DOHH2 (cell line): ENCODE data around the gene LTO1.

Source experiments
- H3F3A ChIP-seq: fragments of 200-600 bp; sonication (generic), shearing (Covaris generic); 2 replicates; pipeline ENCODE4 v1.6.0; 2016; ENCODE audit warnings: antibody characterized with exemption, mild to moderate bottlenecking; ENCODE audit not compliant: control insufficient read depth, insufficient read depth
- H3K27ac ChIP-seq: fragments of 200-600 bp; sonication (generic); 2 replicates; pipeline ENCODE4 v1.5.1; 2014; ENCODE audit warnings: low read depth, mild to moderate bottlenecking, low read length, moderate library complexity
- H3K27me3 ChIP-seq: fragments of 200-600 bp; sonication (generic); 2 replicates; pipeline ENCODE4 v1.6.1; 2014; ENCODE audit warnings: mild to moderate bottlenecking, low read length, mixed read lengths; ENCODE audit not compliant: control insufficient read depth
- H3K36me3 ChIP-seq: fragments of 200-600 bp; sonication (generic); 2 replicates; pipeline ENCODE4 v1.6.1; 2014; ENCODE audit warnings: mild to moderate bottlenecking, low read length, moderate library complexity, mixed read lengths; ENCODE audit not compliant: control insufficient read depth
- H3K4me1 ChIP-seq: fragments of 200-600 bp; sonication (generic); 2 replicates; pipeline ENCODE4 v1.6.1; 2014; ENCODE audit warnings: mild to moderate bottlenecking, low read length, mixed read lengths; ENCODE audit not compliant: control insufficient read depth
- H3K4me2 ChIP-seq: fragments of 200-600 bp; sonication (generic); 2 replicates; pipeline ENCODE4 v1.6.0; 2014; ENCODE audit warnings: mild to moderate bottlenecking, low read length, moderate library complexity
- H3K4me3 ChIP-seq: fragments of 200-600 bp; sonication (generic); 2 replicates; pipeline ENCODE4 v1.5.1; 2014; ENCODE audit warnings: mild to moderate bottlenecking, low read length, mixed read lengths
- H3K79me2 ChIP-seq: fragments of 200-600 bp; sonication (generic); 2 replicates; pipeline ENCODE4 v1.6.1; 2014; ENCODE audit warnings: mild to moderate bottlenecking, low read length, mixed read lengths; ENCODE audit not compliant: control insufficient read depth
- H3K9me2 ChIP-seq: fragments of 200-600 bp; sonication (generic); replicated peaks from 2 replicates; pipeline ENCODE4 v1.6.1; 2014; ENCODE audit warnings: mild to moderate bottlenecking, low read length, mixed read lengths; ENCODE audit not compliant: control insufficient read depth
- H3K9me3 ChIP-seq: fragments of 200-600 bp; sonication (generic); 2 replicates; pipeline ENCODE4 v1.6.1; 2014; ENCODE audit warnings: antibody characterized with exemption, low read length, mixed read lengths; ENCODE audit not compliant: control insufficient read depth, insufficient read depth
- H4K20me1 ChIP-seq: fragments of 200-600 bp; sonication (generic); 2 replicates; pipeline ENCODE4 v1.6.0; 2014; ENCODE audit warnings: low read depth, mild to moderate bottlenecking, antibody characterized with exemption, low read length, moderate library complexity; ENCODE audit not compliant: control insufficient read depth, insufficient read depth
- EZH2phosphoT487 ChIP-seq: fragments of 200-600 bp; sonication (generic); IDR thresholded peaks from 2 replicates; pipeline ENCODE4 v1.6.1; 2017; ENCODE audit warnings: borderline replicate concordance, mild to moderate bottlenecking, antibody characterized with exemption, low read length, moderate library complexity, mixed read lengths
- TF ChIP-seq, protein P1 (sequence below): fragments of 200-600 bp; sonication (generic); IDR thresholded peaks from one replicate; pipeline ENCODE4 v1.5.1; 2014; ENCODE audit warnings: antibody characterized with exemption, mild to moderate bottlenecking, low read depth, low read length; ENCODE audit not compliant: poor library complexity, severe bottlenecking

Gene LTO1

DNA sequence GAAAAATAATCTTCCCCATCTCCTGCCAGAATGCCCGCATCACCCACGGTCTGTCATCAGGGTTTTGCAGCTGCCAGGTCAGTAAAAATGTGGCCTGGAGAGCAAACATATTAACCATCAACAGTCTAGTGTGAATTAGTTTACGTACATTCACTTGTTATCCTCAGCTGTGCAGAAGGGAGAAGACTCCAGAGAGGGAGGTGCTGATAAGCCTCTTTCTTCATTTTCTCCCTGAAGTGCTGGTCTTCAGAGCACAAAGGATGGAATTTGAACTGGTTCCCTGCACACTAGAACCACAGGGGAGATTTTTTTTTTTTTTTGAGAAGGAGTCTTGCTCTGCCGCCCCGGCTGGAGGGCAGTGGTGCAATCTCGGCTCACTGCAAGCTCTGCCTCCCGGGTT lies 20.4 kb upstream of the LTO1 start:
- Histone ChIP-seq H3K4me3 (no peak overlapping the region), H3K36me3 (no peaks in the 10 kb centered on the region), H4K20me1 (peaks cover 5% of the 10 kb centered on the region; the same call in 1 of the 2 replicates), H3K9me3 (no peaks in the 10 kb centered on the region), H3F3A (no peaks in the 10 kb centered on the region; the same call in 1 of the 2 replicates), H3K4me2 (no peak overlapping the region), H3K9me2 (no peaks in the 10 kb centered on the region), H3K79me2 (no peaks in the 10 kb centered on the region), H3K27ac (no peak overlapping the region), H3K27me3 (peaks cover 18% of the 10 kb centered on the region), H3K4me1 (peaks cover 11% of the 10 kb centered on the region)
- TF ChIP-seq, protein P1, sequence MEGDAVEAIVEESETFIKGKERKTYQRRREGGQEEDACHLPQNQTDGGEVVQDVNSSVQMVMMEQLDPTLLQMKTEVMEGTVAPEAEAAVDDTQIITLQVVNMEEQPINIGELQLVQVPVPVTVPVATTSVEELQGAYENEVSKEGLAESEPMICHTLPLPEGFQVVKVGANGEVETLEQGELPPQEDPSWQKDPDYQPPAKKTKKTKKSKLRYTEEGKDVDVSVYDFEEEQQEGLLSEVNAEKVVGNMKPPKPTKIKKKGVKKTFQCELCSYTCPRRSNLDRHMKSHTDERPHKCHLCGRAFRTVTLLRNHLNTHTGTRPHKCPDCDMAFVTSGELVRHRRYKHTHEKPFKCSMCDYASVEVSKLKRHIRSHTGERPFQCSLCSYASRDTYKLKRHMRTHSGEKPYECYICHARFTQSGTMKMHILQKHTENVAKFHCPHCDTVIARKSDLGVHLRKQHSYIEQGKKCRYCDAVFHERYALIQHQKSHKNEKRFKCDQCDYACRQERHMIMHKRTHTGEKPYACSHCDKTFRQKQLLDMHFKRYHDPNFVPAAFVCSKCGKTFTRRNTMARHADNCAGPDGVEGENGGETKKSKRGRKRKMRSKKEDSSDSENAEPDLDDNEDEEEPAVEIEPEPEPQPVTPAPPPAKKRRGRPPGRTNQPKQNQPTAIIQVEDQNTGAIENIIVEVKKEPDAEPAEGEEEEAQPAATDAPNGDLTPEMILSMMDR, result no peak
- no peak for TF ChIP-seq EZH2phosphoT487

DNA sequence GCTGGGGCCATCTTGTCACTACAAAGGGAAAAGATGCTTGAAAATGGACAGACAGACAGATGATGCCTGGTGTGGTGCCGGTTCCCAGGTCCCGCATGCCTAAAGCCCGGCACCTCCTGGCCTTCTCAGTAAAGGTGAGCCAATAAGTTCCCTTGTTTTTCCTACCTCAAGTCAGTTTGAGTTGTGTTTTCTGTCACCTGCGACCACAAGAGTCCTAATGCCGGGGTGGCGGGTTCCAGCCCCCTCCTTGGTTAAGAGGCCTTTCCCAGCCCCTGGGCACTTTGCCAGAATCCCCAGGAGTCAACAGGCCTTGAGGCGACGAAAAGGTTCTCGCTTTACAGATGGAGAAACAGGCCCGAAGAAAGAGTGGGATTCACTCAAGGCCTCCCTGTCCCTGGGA lies 19.6 kb upstream of the LTO1 start:
- no peak overlapping the region for H3K27ac ChIP-seq
- TF ChIP-seq EZH2phosphoT487, result no peak
- TF ChIP-seq, protein P1, result no peak
- H3K4me2 ChIP-seq, result no peak overlapping the region
- H3K79me2 ChIP-seq, result no peaks in the 10 kb centered on the region
- peaks cover 5% of the 10 kb centered on the region; the same call in 1 of the 2 replicates for H4K20me1 ChIP-seq
- H3K9me3 ChIP-seq, result no peaks in the 10 kb centered on the region
- no peaks in the 10 kb centered on the region for H3K36me3 ChIP-seq
- no peak overlapping the region for H3K4me3 ChIP-seq
- H3K4me1 ChIP-seq, result peaks cover 11% of the 10 kb centered on the region
- H3F3A ChIP-seq, result no peaks in the 10 kb centered on the region; the same call in 1 of the 2 replicates
- H3K9me2 ChIP-seq, result no peaks in the 10 kb centered on the region
- peaks cover 17% of the 10 kb centered on the region for H3K27me3 ChIP-seq

DNA sequence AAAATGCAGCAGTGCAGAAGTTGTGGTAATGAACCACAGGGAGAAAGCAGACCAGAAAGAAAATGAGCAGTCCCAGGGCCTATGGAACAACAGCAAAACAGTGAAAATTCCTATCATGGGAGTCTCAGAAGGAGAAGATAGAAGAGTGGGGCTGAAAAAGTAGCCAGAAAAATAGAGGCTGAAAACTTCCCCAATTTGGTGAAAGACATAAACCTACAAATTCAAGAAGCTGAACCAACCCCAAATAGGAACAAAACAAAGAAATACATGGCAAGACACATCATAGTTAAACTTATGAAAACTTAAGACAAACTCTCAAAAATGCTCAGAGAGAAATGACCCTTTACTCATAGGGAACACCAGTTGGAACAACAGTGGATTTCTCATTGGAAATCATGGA lies 17.3 kb upstream of the LTO1 start:
- no peaks in the 10 kb centered on the region for H3K4me1 ChIP-seq
- H3K9me3 ChIP-seq, result no peaks in the 10 kb centered on the region
- H3K4me3 ChIP-seq, result no peak overlapping the region
- no peaks in the 10 kb centered on the region for H3K79me2 ChIP-seq
- no peaks in the 10 kb centered on the region for H4K20me1 ChIP-seq
- no peak overlapping the region for H3K27ac ChIP-seq
- no peaks in the 10 kb centered on the region for H3F3A ChIP-seq
- H3K4me2 ChIP-seq, result no peak overlapping the region
- H3K36me3 ChIP-seq, result no peaks in the 10 kb centered on the region
- TF ChIP-seq, protein P1, result no peak
- TF ChIP-seq EZH2phosphoT487, result no peak
- H3K27me3 ChIP-seq, result peaks cover 10% of the 10 kb centered on the region; the same call in 1 of the 2 replicates
- H3K9me2 ChIP-seq, result no peaks in the 10 kb centered on the region
